Tibial nerve (tissue), 4 donors: ENCODE measurements around the gene CHRDL2.

Experiments
- EP300 ChIP-seq, 2 donors: sonication (generic); formaldehyde crosslinking; IDR thresholded peaks; one replicate each; pipeline ENCODE4 v1.6.1; 2017; ENCODE audit warnings: antibody characterized with exemption in 2 of 2, mild to moderate bottlenecking in 1 of 2
- POLR2A ChIP-seq, 2 donors: fragments of 450-650 bp; IDR thresholded peaks; one replicate each; pipeline ENCODE4 v1.6.1; 2017; ENCODE audit warnings: antibody characterized with exemption in 2 of 2, mild to moderate bottlenecking in 2 of 2, moderate library complexity in 2 of 2
- TF ChIP-seq, protein P1 (sequence below), 5 experiments: fragments of 200-600 bp in 3 of 5; fragments of 450-650 bp in 2 of 5; sonication (generic) in 3 of 5; IDR thresholded peaks; one replicate each; pipeline ENCODE4 v1.5.1; 2016 to 2019; ENCODE audit warnings: antibody characterized with exemption in 5 of 5, mild to moderate bottlenecking in 3 of 5, moderate library complexity in 2 of 5

GRCh38 chr11:74696500-74696899 is 34.7 kb downstream of the CHRDL2 start:
- TF ChIP-seq, protein P1, sequence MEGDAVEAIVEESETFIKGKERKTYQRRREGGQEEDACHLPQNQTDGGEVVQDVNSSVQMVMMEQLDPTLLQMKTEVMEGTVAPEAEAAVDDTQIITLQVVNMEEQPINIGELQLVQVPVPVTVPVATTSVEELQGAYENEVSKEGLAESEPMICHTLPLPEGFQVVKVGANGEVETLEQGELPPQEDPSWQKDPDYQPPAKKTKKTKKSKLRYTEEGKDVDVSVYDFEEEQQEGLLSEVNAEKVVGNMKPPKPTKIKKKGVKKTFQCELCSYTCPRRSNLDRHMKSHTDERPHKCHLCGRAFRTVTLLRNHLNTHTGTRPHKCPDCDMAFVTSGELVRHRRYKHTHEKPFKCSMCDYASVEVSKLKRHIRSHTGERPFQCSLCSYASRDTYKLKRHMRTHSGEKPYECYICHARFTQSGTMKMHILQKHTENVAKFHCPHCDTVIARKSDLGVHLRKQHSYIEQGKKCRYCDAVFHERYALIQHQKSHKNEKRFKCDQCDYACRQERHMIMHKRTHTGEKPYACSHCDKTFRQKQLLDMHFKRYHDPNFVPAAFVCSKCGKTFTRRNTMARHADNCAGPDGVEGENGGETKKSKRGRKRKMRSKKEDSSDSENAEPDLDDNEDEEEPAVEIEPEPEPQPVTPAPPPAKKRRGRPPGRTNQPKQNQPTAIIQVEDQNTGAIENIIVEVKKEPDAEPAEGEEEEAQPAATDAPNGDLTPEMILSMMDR (IDR thresholded peaks at IDR 0.05): no peak
- no peak for TF ChIP-seq EP300 (IDR thresholded peaks at IDR 0.05)
- TF ChIP-seq POLR2A (IDR thresholded peaks at IDR 0.05): no peak
